Measurements from ENCODE around the gene FETUB.
"Not testable (repeated sequence)": the region's sequence is repeated elsewhere in the genome, so short reads cannot be mapped to it uniquely, and the experiment has no call there.

FETUB gene

DNA sequence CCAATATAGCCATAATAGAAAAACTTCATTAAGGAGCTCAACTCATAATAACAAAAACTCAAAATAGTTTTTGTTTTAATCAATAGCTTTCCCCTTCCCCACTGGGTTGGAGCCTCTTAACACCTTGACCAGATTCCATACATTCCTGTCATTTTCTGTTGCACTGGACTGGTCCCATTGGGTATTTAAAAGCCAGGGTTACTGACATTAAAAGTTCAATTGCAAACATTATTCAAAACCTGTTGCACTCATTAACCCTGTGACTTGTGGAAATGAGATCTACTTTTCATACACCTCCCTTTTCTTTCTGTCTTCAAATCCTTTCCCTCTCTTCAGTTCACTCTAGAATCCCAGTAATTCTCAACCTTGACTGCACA is 23.9 kb downstream of the FETUB start:
- Mint-ChIP-seq H3K27me3 (peaks cover 18 to 33% of the 10 kb centered on the region in 2 donors), H3K4me3 (no peak overlapping the region), H3K27ac (no peak overlapping the region), H3K4me1 (no peaks in the 10 kb centered on the region), H3K36me3 (no peaks in the 10 kb centered on the region), H3K9me3 (no peaks in the 10 kb centered on the region)
- no peak for ATAC-seq (replicated peaks)
- no peak for DNase-seq

- no peaks in the 10 kb centered on the region for H3K4me1 Mint-ChIP-seq
- H3K36me3 Mint-ChIP-seq = no peaks in the 10 kb centered on the region
- DNase-seq (no peak), ATAC-seq (replicated peaks) (no peak)
- H3K9me3 Mint-ChIP-seq = no peaks in the 10 kb centered on the region
- H3K27me3 Mint-ChIP-seq = peaks cover 14 to 29% of the 10 kb centered on the region in 2 donors
- H3K4me3 Mint-ChIP-seq = no peak overlapping the region
- no peak overlapping the region for H3K27ac Mint-ChIP-seq
These were observed 24.3 kb downstream of the FETUB start for GRCh38 chr3:186664506-186664905.

- no peak within 1 kb of the TSS for H3K27ac Mint-ChIP-seq
- no peaks in the 10 kb centered on the region for H3K36me3 Mint-ChIP-seq
- no peaks in the 10 kb centered on the region for H3K9me3 Mint-ChIP-seq
- no peaks in the 10 kb centered on the region for H3K4me1 Mint-ChIP-seq
- DNase-seq (no peak), ATAC-seq (replicated peaks) (no peak)
- no peak within 1 kb of the TSS for H3K4me3 Mint-ChIP-seq
- peaks cover 14 to 29% of the 10 kb centered on the region in 2 donors for H3K27me3 Mint-ChIP-seq
These were observed 25.5 kb downstream of the FETUB start, which contains the start of gene HRG for GRCh38 chr3:186665625-186666188. HRG (plus strand) TSS chr3:186666014; CDS start chr3:186666032, 18 bp downstream.

GRCh38 chr3:186668426-186668825 is 28.2 kb downstream of the FETUB start:
- no peak overlapping the region for H3K27ac Mint-ChIP-seq
- H3K9me3 Mint-ChIP-seq = no peaks in the 10 kb centered on the region
- DNase-seq (no peak), ATAC-seq (replicated peaks) (no peak)
- no peaks in the 10 kb centered on the region for H3K36me3 Mint-ChIP-seq
- H3K4me1 Mint-ChIP-seq = no peaks in the 10 kb centered on the region
- no peak overlapping the region for H3K4me3 Mint-ChIP-seq
- H3K27me3 Mint-ChIP-seq = peaks cover 20 to 38% of the 10 kb centered on the region in 2 donors

DNA sequence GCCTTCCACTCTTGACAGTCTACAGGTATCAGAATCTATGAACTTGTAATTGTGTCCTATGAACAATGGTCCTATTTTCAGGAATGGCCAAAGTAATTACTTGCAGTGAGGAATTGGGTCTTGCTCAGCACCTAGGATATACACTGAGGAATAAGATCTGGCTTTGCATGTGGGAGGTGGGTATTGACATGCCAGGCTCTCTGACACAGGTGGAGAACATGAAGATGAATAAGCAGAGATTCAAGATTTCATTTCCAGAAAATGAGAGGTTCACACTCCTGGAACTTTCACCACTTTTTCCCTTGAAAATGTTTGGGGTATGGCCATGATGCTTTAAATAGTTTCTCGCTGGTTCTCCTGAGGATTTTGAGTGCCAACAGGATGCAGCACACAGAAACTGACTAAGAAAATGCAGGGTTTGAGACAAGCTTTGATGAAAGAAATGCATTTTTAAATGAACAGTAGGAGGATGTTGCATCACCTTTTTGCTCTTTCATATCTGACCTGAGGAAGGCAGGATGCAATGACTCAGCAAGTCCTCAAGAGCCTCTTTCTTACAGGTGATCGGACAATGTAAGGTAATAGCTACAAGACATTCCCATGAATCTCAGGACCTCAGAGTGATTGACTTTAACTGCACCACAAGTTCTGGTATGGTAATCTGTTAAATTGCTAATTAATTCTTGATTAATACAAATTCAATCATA is 29.3 kb downstream of the FETUB start:
- H3K27ac Mint-ChIP-seq = no peak overlapping the region

GRCh38 chr3:186670155-186670554 is 30.0 kb downstream of the FETUB start:
- Mint-ChIP-seq H3K4me3 (no peak overlapping the region), H3K27me3 (peaks cover 25 to 27% of the 10 kb centered on the region in 2 donors), H3K4me1 (peaks cover 0 to 1% of the 10 kb centered on the region in 2 donors), H3K36me3 (no peaks in the 10 kb centered on the region), H3K9me3 (no peaks in the 10 kb centered on the region), H3K27ac (no peak overlapping the region)
- ATAC-seq (replicated peaks) (no peak), DNase-seq (no peak)

More for the DNA sequence above, 29.3 kb downstream of the FETUB start:
- Mint-ChIP-seq H3K36me3 (no peaks in the 10 kb centered on the region), H3K27me3 (peaks cover 19 to 28% of the 10 kb centered on the region in 2 donors), H3K9me3 (no peaks in the 10 kb centered on the region), H3K4me3 (no peak overlapping the region), H3K4me1 (no peaks in the 10 kb centered on the region)
- DNase-seq = no peak
- no peak for ATAC-seq (replicated peaks)

GRCh38 chr3:186671051-186671450 is 30.9 kb downstream of the FETUB start:
- no peak overlapping the region for H3K4me3 Mint-ChIP-seq
- H3K36me3 Mint-ChIP-seq = no peaks in the 10 kb centered on the region
- peaks cover 0 to 1% of the 10 kb centered on the region in 2 donors for H3K4me1 Mint-ChIP-seq
- DNase-seq (no peak), ATAC-seq (replicated peaks) (no peak)
- H3K9me3 Mint-ChIP-seq = no peaks in the 10 kb centered on the region
- H3K27ac Mint-ChIP-seq = no peak overlapping the region
- peaks cover 23 to 24% of the 10 kb centered on the region in 2 donors for H3K27me3 Mint-ChIP-seq

DNA sequence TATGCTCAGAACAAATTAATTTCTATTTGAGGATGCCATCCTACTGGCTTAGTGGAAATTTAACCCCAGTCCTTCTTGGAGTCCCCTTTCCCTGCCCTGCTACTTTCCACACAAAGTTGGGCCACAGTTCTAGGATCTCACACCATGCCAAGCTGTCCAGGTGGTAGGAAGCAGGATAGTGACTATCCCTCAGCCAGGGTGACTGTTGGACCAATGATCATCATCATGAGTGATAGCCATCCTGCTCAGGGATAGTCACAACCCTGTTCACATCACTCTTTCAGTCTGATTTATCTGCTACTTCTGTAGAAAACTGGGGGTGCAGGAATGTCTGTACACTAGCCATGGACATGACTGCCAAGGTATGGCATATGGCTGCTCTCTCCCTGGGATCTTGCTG is 38.4 kb downstream of the FETUB start:
- Mint-ChIP-seq H3K27ac (no peak overlapping the region), H3K27me3 (peaks cover 52 to 55% of the 10 kb centered on the region in 2 donors), H3K36me3 (no peaks in the 10 kb centered on the region), H3K4me1 (peaks cover 0 to 1% of the 10 kb centered on the region in 2 donors), H3K9me3 (no peaks in the 10 kb centered on the region), H3K4me3 (no peak overlapping the region)
- ATAC-seq (replicated peaks) = no peak
- DNase-seq = no peak

- no peak for ATAC-seq (replicated peaks)
- H3K27me3 Mint-ChIP-seq = peaks cover 52 to 55% of the 10 kb centered on the region in 2 donors
These were observed 39.0 kb downstream of the FETUB start for GRCh38 chr3:186679151-186679550.

DNA sequence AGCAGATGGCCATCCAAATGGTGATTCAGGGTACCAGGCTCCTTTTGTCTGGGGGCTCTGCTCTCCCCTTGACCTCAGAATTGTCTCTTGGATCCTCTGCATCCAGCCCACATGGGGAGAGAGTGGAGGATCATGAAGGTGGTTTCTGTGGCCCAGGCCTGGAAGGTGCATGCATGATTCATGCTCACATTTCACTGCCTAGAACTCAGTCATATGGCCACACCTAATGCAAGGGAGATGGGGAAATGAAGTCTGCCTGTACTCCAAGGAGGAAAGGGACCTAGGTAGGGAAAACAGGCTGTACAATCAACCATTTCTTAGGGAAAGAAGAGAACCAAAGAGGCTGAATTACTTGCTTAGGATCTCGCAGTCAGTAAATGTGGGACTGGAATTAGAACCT is 40.7 kb downstream of the FETUB start:
- Mint-ChIP-seq H3K4me1 (no peaks in the 10 kb centered on the region), H3K27ac (no peak overlapping the region), H3K4me3 (no peak overlapping the region), H3K27me3 (peaks cover 49 to 58% of the 10 kb centered on the region in 2 donors), H3K36me3 (peaks cover 2 to 8% of the 10 kb centered on the region in 2 donors), H3K9me3 (peaks cover 10% of the 10 kb centered on the region in 2 donors)
- no peak for DNase-seq
- no peak for ATAC-seq (replicated peaks)

More at GRCh38 chr3:186679151-186679550, 39.0 kb downstream of the FETUB start:
- no peaks in the 10 kb centered on the region for H3K9me3 Mint-ChIP-seq
- no peak overlapping the region for H3K27ac Mint-ChIP-seq
- peaks cover 0 to 1% of the 10 kb centered on the region in 2 donors for H3K4me1 Mint-ChIP-seq
- no peak for DNase-seq
- no peak overlapping the region for H3K4me3 Mint-ChIP-seq
- H3K36me3 Mint-ChIP-seq = no peaks in the 10 kb centered on the region

GRCh38 chr3:186682812-186683211 is 42.6 kb downstream of the FETUB start:
- Mint-ChIP-seq H3K4me3 (no peak overlapping the region), H3K27ac (no peak overlapping the region), H3K27me3 (peaks cover 45 to 57% of the 10 kb centered on the region in 2 donors), H3K9me3 (peaks cover 10 to 11% of the 10 kb centered on the region in 2 donors), H3K36me3 (peaks cover 2 to 8% of the 10 kb centered on the region in 2 donors), H3K4me1 (no peaks in the 10 kb centered on the region)
- DNase-seq = no peak
- no peak for ATAC-seq (replicated peaks)

- Mint-ChIP-seq H3K27me3 (peaks cover 39 to 54% of the 10 kb centered on the region in 2 donors), H3K4me3 (no peak overlapping the region), H3K9me3 (peaks cover 10 to 11% of the 10 kb centered on the region in 2 donors), H3K36me3 (peaks cover 2 to 8% of the 10 kb centered on the region in 2 donors), H3K4me1 (no peaks in the 10 kb centered on the region), H3K27ac (no peak overlapping the region)
- DNase-seq = no peak
- no peak for ATAC-seq (replicated peaks)
These were observed 43.8 kb downstream of the FETUB start for GRCh38 chr3:186683979-186684378.

GRCh38 chr3:186686475-186686874 is 46.3 kb downstream of the FETUB start:
- H3K27ac Mint-ChIP-seq; H3K4me1 Mint-ChIP-seq; H3K4me3 Mint-ChIP-seq; DNase-seq; H3K36me3 Mint-ChIP-seq; ATAC-seq (replicated peaks): not testable (repeated sequence)
- H3K9me3 Mint-ChIP-seq = peaks cover 10 to 11% of the 10 kb centered on the region in 2 donors
- H3K27me3 Mint-ChIP-seq = peaks cover 38 to 58% of the 10 kb centered on the region in 2 donors

- DNase-seq (no peak), ATAC-seq (replicated peaks) (no peak)
- Mint-ChIP-seq H3K27me3 (peaks cover 40 to 59% of the 10 kb centered on the region in 2 donors), H3K4me3 (no peak overlapping the region), H3K9me3 (peaks cover 10 to 11% of the 10 kb centered on the region in 2 donors), H3K36me3 (peaks cover 2 to 8% of the 10 kb centered on the region in 2 donors), H3K27ac (no peak overlapping the region), H3K4me1 (no peaks in the 10 kb centered on the region)
These were observed 47.0 kb downstream of the FETUB start for GRCh38 chr3:186687120-186687651.

GRCh38 chr3:186690304-186690703 is 50.1 kb downstream of the FETUB start:
- not testable (repeated sequence) for H3K9me3 Mint-ChIP-seq; H3K4me3 Mint-ChIP-seq; H3K27ac Mint-ChIP-seq; H3K36me3 Mint-ChIP-seq; DNase-seq; ATAC-seq (replicated peaks); H3K4me1 Mint-ChIP-seq
- H3K27me3 Mint-ChIP-seq = peaks cover 26 to 51% of the 10 kb centered on the region in 2 donors

Data from stimulated activated naive B cell treated with anti-CD40 and anti-IgM and Interleukin-4, amounts not matched to agents 10 μg/mL and 1 μg/mL and 100 μg/mL, for 72 hours (primary cell).